ENCODE measurements around the gene DDX52.

DDX52 gene

GRCh38 chr17:37651849-37652248, 8.6 kb upstream of the DDX52 start:
- H3K9ac ChIP-seq (ENCODE audit: low read length) = no peak overlapping the region
- H3K4me2 ChIP-seq (ENCODE audit: low read length) = no peak overlapping the region
- no peak for TF ChIP-seq EZH2phosphoT487 (IDR thresholded peaks at IDR 0.05; ENCODE audit: low read depth)
- TF ChIP-seq CTCF (IDR thresholded peaks at IDR 0.05; ENCODE audit: low read depth, low read length) = no peak
- H3K36me3 ChIP-seq (replicated peaks; ENCODE audit: low read depth, low read length) = no peaks in the 10 kb centered on the region
- no peaks in the 10 kb centered on the region for H3K9me3 ChIP-seq (ENCODE audit: insufficient read depth, low read length)
- no peak overlapping the region for H2AFZ ChIP-seq (ENCODE audit: low read depth, low read length)
- H3K27me3 ChIP-seq (ENCODE audit: low read depth, low read length) = peaks cover 28% of the 10 kb centered on the region
- H3K27ac ChIP-seq (ENCODE audit: low read length) = no peak overlapping the region
- no peaks in the 10 kb centered on the region for H3K4me1 ChIP-seq (ENCODE audit: low read length)
- no peaks in the 10 kb centered on the region for H4K20me1 ChIP-seq (ENCODE audit: insufficient read depth, low read length)
- no peak overlapping the region for H3K4me3 ChIP-seq (ENCODE audit: low read length)
- H3K79me2 ChIP-seq (ENCODE audit: low read length) = no peaks in the 10 kb centered on the region

GRCh38 chr17:37650419-37651003, 7.3 kb upstream of the DDX52 start:
- no peak overlapping the region for H3K27ac ChIP-seq (ENCODE audit: low read length)
- no peak overlapping the region for H3K4me3 ChIP-seq (ENCODE audit: low read length)
- H3K4me2 ChIP-seq (ENCODE audit: low read length) = no peak overlapping the region
- no peaks in the 10 kb centered on the region for H4K20me1 ChIP-seq (ENCODE audit: insufficient read depth, low read length)
- no peaks in the 10 kb centered on the region for H3K4me1 ChIP-seq (ENCODE audit: low read length)
- no peak overlapping the region for H2AFZ ChIP-seq (ENCODE audit: low read depth, low read length)
- no peaks in the 10 kb centered on the region for H3K36me3 ChIP-seq (replicated peaks; ENCODE audit: low read depth, low read length)
- H3K27me3 ChIP-seq (ENCODE audit: low read depth, low read length) = peaks cover 39% of the 10 kb centered on the region
- H3K79me2 ChIP-seq (ENCODE audit: low read length) = no peaks in the 10 kb centered on the region
- TF ChIP-seq EZH2phosphoT487 (IDR thresholded peaks at IDR 0.05; ENCODE audit: low read depth) = no peak
- TF ChIP-seq CTCF (IDR thresholded peaks at IDR 0.05; ENCODE audit: low read depth, low read length) = peak; percentile 68
- H3K9ac ChIP-seq (ENCODE audit: low read length) = no peak overlapping the region
- no peaks in the 10 kb centered on the region for H3K9me3 ChIP-seq (ENCODE audit: insufficient read depth, low read length)

GRCh38 chr17:37648555-37648954, 5.3 kb upstream of the DDX52 start:
- H3K36me3 ChIP-seq (replicated peaks; ENCODE audit: low read depth, low read length) = no peaks in the 10 kb centered on the region
- no peak for TF ChIP-seq CTCF (IDR thresholded peaks at IDR 0.05; ENCODE audit: low read depth, low read length)
- TF ChIP-seq EZH2phosphoT487 (IDR thresholded peaks at IDR 0.05; ENCODE audit: low read depth) = no peak
- H3K27ac ChIP-seq (ENCODE audit: low read length) = no peak overlapping the region
- no peaks in the 10 kb centered on the region for H4K20me1 ChIP-seq (ENCODE audit: insufficient read depth, low read length)
- H3K79me2 ChIP-seq (ENCODE audit: low read length) = no peaks in the 10 kb centered on the region
- no peaks in the 10 kb centered on the region for H3K9me3 ChIP-seq (ENCODE audit: insufficient read depth, low read length)
- no peak overlapping the region for H3K4me3 ChIP-seq (ENCODE audit: low read length)
- no peak overlapping the region for H2AFZ ChIP-seq (ENCODE audit: low read depth, low read length)
- H3K27me3 ChIP-seq (ENCODE audit: low read depth, low read length) = peaks cover 50% of the 10 kb centered on the region
- no peak overlapping the region for H3K9ac ChIP-seq (ENCODE audit: low read length)
- no peak overlapping the region for H3K4me2 ChIP-seq (ENCODE audit: low read length)
- H3K4me1 ChIP-seq (ENCODE audit: low read length) = peaks cover 4% of the 10 kb centered on the region; the same call in 1 of the 2 replicates

GRCh38 chr17:37647856-37648255, 4.6 kb upstream of the DDX52 start:
- H3K36me3 ChIP-seq (replicated peaks; ENCODE audit: low read depth, low read length) = no peaks in the 10 kb centered on the region
- H3K79me2 ChIP-seq (ENCODE audit: low read length) = peaks cover 4% of the 10 kb centered on the region
- H3K4me2 ChIP-seq (ENCODE audit: low read length) = no peak overlapping the region
- peaks cover 50% of the 10 kb centered on the region for H3K27me3 ChIP-seq (ENCODE audit: low read depth, low read length)
- TF ChIP-seq EZH2phosphoT487 (IDR thresholded peaks at IDR 0.05; ENCODE audit: low read depth) = no peak
- TF ChIP-seq CTCF (IDR thresholded peaks at IDR 0.05; ENCODE audit: low read depth, low read length) = no peak
- H3K9me3 ChIP-seq (ENCODE audit: insufficient read depth, low read length) = no peaks in the 10 kb centered on the region
- H3K27ac ChIP-seq (ENCODE audit: low read length) = no peak overlapping the region
- H3K4me1 ChIP-seq (ENCODE audit: low read length) = peaks cover 4% of the 10 kb centered on the region; the same call in 1 of the 2 replicates
- H2AFZ ChIP-seq (ENCODE audit: low read depth, low read length) = no peak overlapping the region
- no peak overlapping the region for H3K9ac ChIP-seq (ENCODE audit: low read length)
- H4K20me1 ChIP-seq (ENCODE audit: insufficient read depth, low read length) = no peaks in the 10 kb centered on the region
- H3K4me3 ChIP-seq (ENCODE audit: low read length) = no peak overlapping the region

Measured in OCI-LY3 (cell line).